ENCODE data around the gene DGKI. TPM values are rescaled to one million over a fixed set of nuclear protein-coding genes. Genes with fewer than 3 reads are reported as not detected.

The DGKI gene
- total and polyA plus RNA-seq, 2 of the 4 experiments (the other 2 are of a cell fraction) = 3.9 to 15.8 TPM

DNA sequence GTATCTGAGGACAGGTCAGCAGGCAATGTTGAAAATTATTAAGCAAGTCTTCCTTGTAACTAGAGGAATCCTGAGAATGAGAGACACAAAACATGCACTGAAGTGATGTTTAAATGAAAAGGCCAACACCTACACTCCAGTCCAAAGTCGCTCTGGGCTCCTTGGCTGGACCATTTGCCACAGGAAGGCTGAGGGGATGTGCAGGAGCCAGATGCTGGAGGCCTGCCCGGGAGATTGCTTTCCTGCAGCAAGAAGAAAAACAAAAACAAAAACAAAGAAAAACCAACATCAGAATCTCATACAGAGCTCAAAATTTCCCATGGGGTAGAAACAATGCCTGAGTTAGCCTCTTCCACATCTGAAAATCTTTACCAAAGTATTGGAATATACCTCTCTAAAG is 157.0 kb downstream of the DGKI start:
- H2BK20ac ChIP-seq (ENCODE audit: low read depth, low read length) = no peak overlapping the region
- H3K9me1 ChIP-seq (ENCODE audit: insufficient read depth, low read length) = no peaks in the 10 kb centered on the region
- no TSS peak for BruUV-seq (replicated peaks)
- H3K9me3 ChIP-seq (ENCODE audit: control insufficient read depth, insufficient read depth, low read length) = no peaks in the 10 kb centered on the region
- intact Hi-C loops (cut with micrococcal nuclease) = no loop called here
- no peak overlapping the region for H3K27ac ChIP-seq (ENCODE audit: insufficient read depth, low read length)
- ChIA-PET POLR2A (ENCODE audit: unreplicated experiment) (no interaction called here), CTCF (interaction anchor here (1.7 kb wide), 1 partner anchor 34 kb away, joined by 5 read pairs; no protein-coding TSS in a partner anchor)
- dilution Hi-C loops (cut with HindIII; ENCODE audit: low sequenced_read_pairs, unreplicated experiment) = no loop called here
- no peak for DNase-seq
- H3K9ac ChIP-seq (ENCODE audit: low read depth, low read length) = no peak overlapping the region
- H4K20me1 ChIP-seq (ENCODE audit: insufficient read depth, low read length) = no peaks in the 10 kb centered on the region
- 67% methylated on average over 1 of the region's 2 CpGs; no CpG with 5 or more reads in 1 of the 2 experiments for WGBS, 2 experiments (ENCODE audit: extremely low coverage in 2 of 2, insufficient read length in 1 of 2)
- H3K18ac ChIP-seq (ENCODE audit: low read depth, low read length) = no peak overlapping the region
- no peak overlapping the region for H2BK120ac ChIP-seq (ENCODE audit: low read depth, low read length)
- H4K91ac ChIP-seq (ENCODE audit: insufficient read depth, low read depth, low read length) = no peak overlapping the region
- peaks cover 0 to 4% of the 10 kb centered on the region in 2 experiments; a peak in 1 of 4 replicates for H3K79me1 ChIP-seq (ENCODE audit: low read depth in 1 of 2, low read length in 2 of 2)
- no peak overlapping the region for H3K14ac ChIP-seq (replicated peaks; ENCODE audit: low read depth, low read length)
- H3K4me3 ChIP-seq (ENCODE audit: insufficient read depth, low read depth, low read length) = no peak overlapping the region
- H2AK9ac ChIP-seq (replicated peaks; ENCODE audit: low read depth, low read length, poor library complexity) = no peak overlapping the region
- H3K36me3 ChIP-seq (ENCODE audit: control insufficient read depth, insufficient read depth, low read length) = no peaks in the 10 kb centered on the region
- peaks cover 22% of the 10 kb centered on the region for H3K4me1 ChIP-seq (ENCODE audit: control insufficient read depth, insufficient read depth, low read length)
- no peak overlapping the region for H2AK5ac ChIP-seq (ENCODE audit: low read depth, low read length)
- TF ChIP-seq FOS (IDR thresholded peaks at IDR 0.05; ENCODE audit: low read depth, low read length) (no peak), RAD21 (IDR thresholded peaks at IDR 0.05; ENCODE audit: low read length) (no peak), POLR2A (IDR thresholded peaks at IDR 0.05; ENCODE audit: low read depth, low read length) (no peak), RFX5 (IDR thresholded peaks at IDR 0.05; ENCODE audit: low read depth, low read length) (no peak), MXI1 (IDR thresholded peaks at IDR 0.05; ENCODE audit: borderline replicate concordance, low read depth, low read length) (no peak), MAZ (IDR thresholded peaks at IDR 0.05; ENCODE audit: borderline replicate concordance, low read depth, low read length) (no peak), CHD1 (IDR thresholded peaks at IDR 0.05; ENCODE audit: low read depth, low read length) (no peak)
- TF ChIP-seq, protein P1, sequence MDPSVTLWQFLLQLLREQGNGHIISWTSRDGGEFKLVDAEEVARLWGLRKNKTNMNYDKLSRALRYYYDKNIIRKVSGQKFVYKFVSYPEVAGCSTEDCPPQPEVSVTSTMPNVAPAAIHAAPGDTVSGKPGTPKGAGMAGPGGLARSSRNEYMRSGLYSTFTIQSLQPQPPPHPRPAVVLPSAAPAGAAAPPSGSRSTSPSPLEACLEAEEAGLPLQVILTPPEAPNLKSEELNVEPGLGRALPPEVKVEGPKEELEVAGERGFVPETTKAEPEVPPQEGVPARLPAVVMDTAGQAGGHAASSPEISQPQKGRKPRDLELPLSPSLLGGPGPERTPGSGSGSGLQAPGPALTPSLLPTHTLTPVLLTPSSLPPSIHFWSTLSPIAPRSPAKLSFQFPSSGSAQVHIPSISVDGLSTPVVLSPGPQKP (IDR thresholded peaks at IDR 0.05; ENCODE audit: borderline replicate concordance, low read depth, low read length) = no peak
- ATAC-seq (ENCODE audit: low read depth) = no peak
- H4K5ac ChIP-seq (ENCODE audit: low read depth, low read length) = no peak overlapping the region
- H2AFZ ChIP-seq (replicated peaks; ENCODE audit: low read length, poor library complexity) = no peak overlapping the region
- H3K56ac ChIP-seq (ENCODE audit: extremely low read depth, insufficient read depth, low read length) = no peak overlapping the region
- no peak overlapping the region for H4K8ac ChIP-seq (ENCODE audit: low read depth in 2 of 2, low read length in 2 of 2)
- H3K23ac ChIP-seq (ENCODE audit: low read depth, low read length) = no peak overlapping the region
- in situ Hi-C loops (cut with MboI; ENCODE audit: low sequenced_read_pairs) = no loop called here
- H3K4me2 ChIP-seq (ENCODE audit: low read depth, low read length) = no peak overlapping the region
- no peak overlapping the region for H2BK15ac ChIP-seq (ENCODE audit: low read depth, low read length)
- H3K27me3 ChIP-seq (ENCODE audit: control insufficient read depth, insufficient read depth, low read length) = no peaks in the 10 kb centered on the region
- no peak overlapping the region for H2BK5ac ChIP-seq (ENCODE audit: low read depth, low read length, poor library complexity, severe bottlenecking)
- H3K4ac ChIP-seq (ENCODE audit: low read depth, low read length) = no peak overlapping the region
